Endodermal cell (in vitro differentiated cells): Measurements from ENCODE around the gene PARVB. TPM values are rescaled to one million over a fixed set of nuclear protein-coding genes. Genes with fewer than 3 reads are reported as not detected.

Experiments
- DNase-seq: peaks from one replicate; pipeline ENCODE4 v3.0.0-alpha.2; 2017
- H3K27ac ChIP-seq: 2 replicates; pipeline ENCODE4 v1.5.1; 2013; ENCODE audit warnings: mild to moderate bottlenecking, low read depth, low read length, moderate library complexity
- H3K27me3 ChIP-seq: 2 replicates; pipeline ENCODE4 v1.6.1; 2013; ENCODE audit warnings: mild to moderate bottlenecking, low read length, moderate library complexity; ENCODE audit not compliant: insufficient read depth, control insufficient read depth, poor library complexity, severe bottlenecking
- H3K36me3 ChIP-seq: 2 replicates; pipeline ENCODE4 v1.7.0; 2013; ENCODE audit warnings: mild to moderate bottlenecking, low read length, moderate library complexity; ENCODE audit not compliant: control insufficient read depth, insufficient read depth
- H3K4me1 ChIP-seq: one replicate; pipeline ENCODE4 v1.7.0; 2013; ENCODE audit warnings: low read length; ENCODE audit not compliant: control insufficient read depth, insufficient read depth
- H3K4me3 ChIP-seq: 2 replicates; pipeline ENCODE4 v1.5.1; 2013; ENCODE audit warnings: mild to moderate bottlenecking, low read length, moderate library complexity
- H3K9ac ChIP-seq: 2 replicates; pipeline ENCODE4 v1.6.1; 2013; ENCODE audit warnings: mild to moderate bottlenecking, low read length, moderate library complexity; ENCODE audit not compliant: poor library complexity, severe bottlenecking; ENCODE audit errors: extremely low read depth
- H3K9me3 ChIP-seq: 2 replicates; pipeline ENCODE4 v1.6.1; 2013; ENCODE audit warnings: mild to moderate bottlenecking, low read length, moderate library complexity; ENCODE audit not compliant: control insufficient read depth
- H3K27ac Mint-ChIP-seq: 2 replicates; pipeline ENCODE4 v1.8.0; 2020; ENCODE audit warnings: mixed read lengths
- H3K27me3 Mint-ChIP-seq: 2 replicates; pipeline ENCODE4 v1.8.0; 2021; ENCODE audit warnings: mild to moderate bottlenecking, mixed read lengths; ENCODE audit not compliant: insufficient read depth
- H3K36me3 Mint-ChIP-seq: 2 replicates; pipeline ENCODE4 v1.8.0; 2020; ENCODE audit warnings: low read depth, mixed read lengths
- H3K4me1 Mint-ChIP-seq: 2 replicates; pipeline ENCODE4 v1.8.0; 2020; ENCODE audit warnings: mixed read lengths
- H3K4me3 Mint-ChIP-seq: 2 replicates; pipeline ENCODE4 v1.8.0; 2020; ENCODE audit warnings: mild to moderate bottlenecking, moderate library complexity, mixed read lengths
- H3K9me3 Mint-ChIP-seq: 2 replicates; pipeline ENCODE4 v1.8.0; 2020; ENCODE audit warnings: mild to moderate bottlenecking, mixed read lengths
- CTCF ChIP-seq: fragments of 200-600 bp; sonication (generic); conservative IDR thresholded peaks from 2 replicates; pipeline ENCODE4 v1.5.0; 2021; ENCODE audit warnings: antibody characterized with exemption, mild to moderate bottlenecking
- WGBS, 2 experiments: methylation state at CpG; one replicate each; pipeline versions ENCODE4 v1.1.5 to v1.1.7; 2013; ENCODE audit warnings: missing lambda C conversion rate in 2 of 2, mixed read lengths in 1 of 2; ENCODE audit not compliant: insufficient coverage in 1 of 2, insufficient read length in 1 of 2; 5-methylcytosine and 5-hydroxymethylcytosine counted together
- total RNA-seq, 2 donors: library from RNA; stranded (reverse); fragmentation: NEBNext Ultra II Directional in 1 of 2; extraction: Animal tissue kit (Norgen Biotek cat#: 25700) in 1 of 2; gene quantifications; 2 replicates in 1 of 2; 3 replicates in 1 of 2; pipeline ENCODE4 v1.2.1, GENCODE V29; 2021

Gene PARVB
- total RNA-seq, 2 donors from 2014 or later = 29.6 to 32.3 TPM

- H3K4me3 ChIP-seq = no peak overlapping the region
- H3K9ac ChIP-seq = no peak overlapping the region
- no peak for DNase-seq
- Mint-ChIP-seq H3K27me3 (no peaks in the 10 kb centered on the region), H3K27ac (no peak overlapping the region), H3K4me3 (no peak overlapping the region), H3K9me3 (no peaks in the 10 kb centered on the region), H3K4me1 (peaks cover 3% of the 10 kb centered on the region), H3K36me3 (peaks cover 66% of the 10 kb centered on the region)
- 95 to 98% methylated on average over 9 to 11 of the region's 11 CpGs for WGBS, 2 experiments
- no peak overlapping the region for H3K27ac ChIP-seq
- TF ChIP-seq CTCF = no peak
- no peaks in the 10 kb centered on the region for H3K4me1 ChIP-seq
- H3K27me3 ChIP-seq = no peaks in the 10 kb centered on the region
- H3K9me3 ChIP-seq = no peaks in the 10 kb centered on the region
- peaks cover 80% of the 10 kb centered on the region for H3K36me3 ChIP-seq
Observed at GRCh38 chr22:43991316-43992020, 32.6 kb upstream of the PARVB start.

- peaks cover 81% of the 10 kb centered on the region for H3K36me3 ChIP-seq
- Mint-ChIP-seq H3K27ac (no peak overlapping the region), H3K9me3 (no peaks in the 10 kb centered on the region), H3K4me3 (no peak overlapping the region), H3K36me3 (peaks cover 74% of the 10 kb centered on the region), H3K4me1 (peaks cover 3% of the 10 kb centered on the region), H3K27me3 (no peaks in the 10 kb centered on the region)
- TF ChIP-seq CTCF = no peak
- H3K27me3 ChIP-seq = no peaks in the 10 kb centered on the region
- no peak for DNase-seq
- no peak overlapping the region for H3K27ac ChIP-seq
- no peaks in the 10 kb centered on the region for H3K4me1 ChIP-seq
- H3K9ac ChIP-seq = no peak overlapping the region
- WGBS, 2 experiments = 88 to 89% methylated on average over 8 to 16 of the region's 16 CpGs
- H3K4me3 ChIP-seq = no peak overlapping the region
- H3K9me3 ChIP-seq = no peaks in the 10 kb centered on the region
Observed at GRCh38 chr22:43992331-43992821, 31.7 kb upstream of the PARVB start.

GRCh38 chr22:43993072-43993760 is 30.9 kb upstream of the PARVB start:
- peaks cover 77% of the 10 kb centered on the region for H3K36me3 Mint-ChIP-seq
- H3K4me3 ChIP-seq = no peak overlapping the region
- WGBS, 2 experiments = 50 to 57% methylated on average over 15 to 20 of the region's 20 CpGs

More at GRCh38 chr22:43993072-43993760, 30.9 kb upstream of the PARVB start:
- Histone ChIP-seq H3K27me3 (no peaks in the 10 kb centered on the region), H3K36me3 (peaks cover 80% of the 10 kb centered on the region), H3K4me1 (no peaks in the 10 kb centered on the region), H3K9me3 (no peaks in the 10 kb centered on the region), H3K27ac (no peak overlapping the region), H3K9ac (no peak overlapping the region)
- TF ChIP-seq CTCF = peak; percentile 99
- H3K27ac Mint-ChIP-seq = peak overlapping the region; percentile 19
- H3K9me3 Mint-ChIP-seq = no peaks in the 10 kb centered on the region
- no peak overlapping the region for H3K4me3 Mint-ChIP-seq
- no peaks in the 10 kb centered on the region for H3K27me3 Mint-ChIP-seq
- peak; percentile 92 for DNase-seq
- H3K4me1 Mint-ChIP-seq = peaks cover under 1% of the 10 kb centered on the region
